GM13977 (cell line): ENCODE results near the gene DLG1.

Experiments
- DNase-seq: peaks from one replicate; pipeline ENCODE4 v3.0.0; 2012; ENCODE audit warnings: low spot score
- CTCF ChIP-seq: IDR thresholded peaks from 2 replicates; pipeline ENCODE4 v1.5.1; 2012; ENCODE audit warnings: mild to moderate bottlenecking, control low read depth; ENCODE audit not compliant: insufficient read depth; ENCODE audit errors: extremely low read depth, missing control alignments
- in situ Hi-C: fragments of 300-500 bp; cut with MboI; formaldehyde crosslinking; loops from one replicate; pipeline ENCODE4 v1.12.0; 2022; ENCODE audit warnings: low sequenced_read_pairs, low pct_unique_long_range_greater_than_20kb, mixed read lengths, inconsistent platforms; ENCODE audit not compliant: unreplicated experiment

Gene DLG1

GRCh38 chr3:197015790-197016736 is 282.3 kb downstream of the DLG1 start:
- in situ Hi-C loops, result loop anchor here (25.0 kb wide), 2 partner anchors 171 to 496 kb away; no protein-coding TSS in a partner anchor
- TF ChIP-seq CTCF, result no peak

GRCh38 chr3:197014942-197015575 is 283.4 kb downstream of the DLG1 start:
- no peak for DNase-seq
- in situ Hi-C loops, result loop anchor here (25.0 kb wide), 2 partner anchors 172 to 497 kb away; no protein-coding TSS in a partner anchor

More at GRCh38 chr3:197015790-197016736, 282.3 kb downstream of the DLG1 start:
- no peak for DNase-seq

GRCh38 chr3:197014024-197014423 is 284.4 kb downstream of the DLG1 start:
- in situ Hi-C loops, result loop anchor here (25.0 kb wide), 2 partner anchors 173 to 498 kb away; no protein-coding TSS in a partner anchor
- TF ChIP-seq CTCF, result no peak
- no peak for DNase-seq

More at GRCh38 chr3:197014942-197015575, 283.4 kb downstream of the DLG1 start:
- TF ChIP-seq CTCF, result no peak

- in situ Hi-C loops, result loop anchor here (25.0 kb wide), 2 partner anchors 175 to 500 kb away; no protein-coding TSS in a partner anchor
- no peak for TF ChIP-seq CTCF
- DNase-seq, result no peak
Measured at GRCh38 chr3:197012540-197012883, 285.9 kb downstream of the DLG1 start.

GRCh38 chr3:197011780-197012539 is 286.5 kb downstream of the DLG1 start:
- in situ Hi-C loops, result loop anchor here (25.0 kb wide), 2 partner anchors 175 to 500 kb away; no protein-coding TSS in a partner anchor

More at GRCh38 chr3:197011780-197012539, 286.5 kb downstream of the DLG1 start:
- no peak for DNase-seq
- no peak for TF ChIP-seq CTCF
